Ovary (tissue), 3 donors: ENCODE results near the gene MAPK10.

Experiments
- EP300 ChIP-seq: sonication (generic); formaldehyde crosslinking; IDR thresholded peaks from one replicate; pipeline ENCODE4 v1.6.1; 2017; ENCODE audit warnings: antibody characterized with exemption
- POLR2A ChIP-seq: fragments of 450-650 bp; IDR thresholded peaks from one replicate; pipeline ENCODE4 v1.6.1; 2017; ENCODE audit warnings: antibody characterized with exemption, mild to moderate bottlenecking, moderate library complexity
- TF ChIP-seq, protein P1 (sequence below), 3 donors: fragments of 450-650 bp in 2 of 3; fragments of 200-600 bp in 1 of 3; IDR thresholded peaks; one replicate each; pipeline versions ENCODE4 v1.5.1 to v1.8.0; 2016 to 2022; ENCODE audit warnings: antibody characterized with exemption in 3 of 3, mild to moderate bottlenecking in 1 of 3
- donor health status: DM: no; HTN: no; CAD: no.

DNA sequence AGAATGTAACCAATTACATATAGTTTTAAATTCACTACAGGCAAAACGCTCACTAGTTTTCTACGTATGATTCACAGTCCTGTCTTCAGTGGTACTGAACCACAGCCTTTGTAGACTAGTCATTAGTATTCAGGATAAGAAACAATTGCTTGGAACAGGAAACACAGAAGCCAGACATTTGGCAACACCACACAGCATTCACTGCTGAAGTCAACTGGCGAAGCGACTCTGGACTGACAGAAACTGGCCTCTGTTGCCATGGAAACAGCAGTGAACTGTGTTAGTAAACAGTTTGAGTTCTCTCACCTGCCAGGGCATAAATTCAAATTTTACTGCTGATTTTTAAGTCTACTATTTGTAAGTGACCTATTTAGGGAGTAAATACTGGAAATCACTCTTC, 57.6 kb downstream of the MAPK10 start:
- TF ChIP-seq, protein P1, sequence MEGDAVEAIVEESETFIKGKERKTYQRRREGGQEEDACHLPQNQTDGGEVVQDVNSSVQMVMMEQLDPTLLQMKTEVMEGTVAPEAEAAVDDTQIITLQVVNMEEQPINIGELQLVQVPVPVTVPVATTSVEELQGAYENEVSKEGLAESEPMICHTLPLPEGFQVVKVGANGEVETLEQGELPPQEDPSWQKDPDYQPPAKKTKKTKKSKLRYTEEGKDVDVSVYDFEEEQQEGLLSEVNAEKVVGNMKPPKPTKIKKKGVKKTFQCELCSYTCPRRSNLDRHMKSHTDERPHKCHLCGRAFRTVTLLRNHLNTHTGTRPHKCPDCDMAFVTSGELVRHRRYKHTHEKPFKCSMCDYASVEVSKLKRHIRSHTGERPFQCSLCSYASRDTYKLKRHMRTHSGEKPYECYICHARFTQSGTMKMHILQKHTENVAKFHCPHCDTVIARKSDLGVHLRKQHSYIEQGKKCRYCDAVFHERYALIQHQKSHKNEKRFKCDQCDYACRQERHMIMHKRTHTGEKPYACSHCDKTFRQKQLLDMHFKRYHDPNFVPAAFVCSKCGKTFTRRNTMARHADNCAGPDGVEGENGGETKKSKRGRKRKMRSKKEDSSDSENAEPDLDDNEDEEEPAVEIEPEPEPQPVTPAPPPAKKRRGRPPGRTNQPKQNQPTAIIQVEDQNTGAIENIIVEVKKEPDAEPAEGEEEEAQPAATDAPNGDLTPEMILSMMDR (IDR thresholded peaks at IDR 0.05): no peak
- TF ChIP-seq POLR2A (no peak), EP300 (no peak)
